IMR-90 (cell line): Measurements from ENCODE around the gene CFAP92.
A peak's percentile ranks its signal among the peaks of the same experiment; 100 is the strongest.

Source experiments
- BHLHE40 ChIP-seq: fragments of 150-350 bp; IDR thresholded peaks from 2 replicates; pipeline ENCODE4 v1.6.1; 2016; ENCODE audit warnings: mild to moderate bottlenecking, low read depth, low read length
- CEBPB ChIP-seq: IDR thresholded peaks from 2 replicates; pipeline ENCODE4 v1.6.1; 2012; ENCODE audit warnings: low read depth, low read length, improper control_type of control experiment
- CHD1 ChIP-seq: IDR thresholded peaks from 2 replicates; pipeline ENCODE4 v1.6.1; 2012; ENCODE audit warnings: low read depth, low read length, improper control_type of control experiment
- NFE2L2 ChIP-seq: fragments of 150-350 bp; IDR thresholded peaks from 2 replicates; pipeline ENCODE4 v1.6.1; 2016; ENCODE audit warnings: low read depth, mild to moderate bottlenecking, low read length
- POLR2A ChIP-seq: IDR thresholded peaks from 2 replicates; pipeline ENCODE4 v1.6.1; 2012; ENCODE audit warnings: mild to moderate bottlenecking, low read depth, low read length
- RAD21 ChIP-seq: IDR thresholded peaks from 2 replicates; pipeline ENCODE4 v1.6.1; 2012; ENCODE audit warnings: low read length, improper control_type of control experiment
- RCOR1 ChIP-seq: IDR thresholded peaks from 2 replicates; pipeline ENCODE4 v1.6.1; 2012; ENCODE audit warnings: mild to moderate bottlenecking, low read length, improper control_type of control experiment; ENCODE audit not compliant: insufficient replicate concordance
- RFX5 ChIP-seq: IDR thresholded peaks from 2 replicates; pipeline ENCODE4 v1.8.0; 2012; ENCODE audit warnings: low read depth, mild to moderate bottlenecking, low read length, moderate library complexity
- SMC3 ChIP-seq: fragments of 150-350 bp; IDR thresholded peaks from 2 replicates; pipeline ENCODE4 v1.6.1; 2016; ENCODE audit warnings: low read depth, mild to moderate bottlenecking, antibody characterized with exemption, low read length, moderate library complexity
- TF ChIP-seq, protein P1 (sequence below): conservative IDR thresholded peaks from 2 replicates; pipeline ENCODE4 v1.5.1; 2012; ENCODE audit warnings: mild to moderate bottlenecking, low read depth, low read length, improper control_type of control experiment
- TF ChIP-seq, protein P2 (sequence below): fragments of 150-350 bp; IDR thresholded peaks from 2 replicates; pipeline ENCODE4 v1.6.1; 2017; ENCODE audit warnings: mild to moderate bottlenecking, antibody characterized with exemption, low read length, low read depth
- TF ChIP-seq, protein P3 (sequence below): fragments of 150-350 bp; IDR thresholded peaks from 2 replicates; pipeline ENCODE4 v1.6.1; 2016; ENCODE audit warnings: low read depth, mild to moderate bottlenecking, low read length, moderate library complexity, borderline replicate concordance

DNA sequence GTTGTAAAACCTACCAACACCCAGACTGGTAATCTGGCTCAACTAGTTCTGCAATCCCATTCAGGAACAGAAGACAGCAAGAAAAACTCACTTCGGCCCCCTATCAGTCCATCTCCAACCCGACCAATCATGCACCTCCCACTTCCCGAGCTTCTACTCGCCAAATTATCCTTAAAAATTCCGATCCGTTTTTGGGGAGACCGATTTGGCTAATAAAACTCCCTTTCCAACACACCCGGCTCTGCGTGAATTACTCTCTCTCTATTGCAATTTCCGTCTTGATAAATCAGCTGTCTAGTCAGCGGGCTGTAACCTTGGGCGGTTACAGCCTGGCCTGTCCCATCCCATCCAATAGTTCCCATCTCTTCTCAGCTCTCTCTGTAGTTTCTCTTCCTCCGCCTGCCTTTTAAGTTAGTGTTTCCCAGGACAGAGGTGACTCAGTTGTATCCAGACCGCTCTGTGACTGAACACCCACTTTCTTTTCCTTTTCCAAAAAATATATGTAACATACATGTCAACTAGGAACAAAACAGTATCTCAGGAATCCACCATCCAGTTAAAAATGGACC, 115.2 kb downstream of the CFAP92 start:
- no peak for TF ChIP-seq RAD21
- TF ChIP-seq, protein P1, sequence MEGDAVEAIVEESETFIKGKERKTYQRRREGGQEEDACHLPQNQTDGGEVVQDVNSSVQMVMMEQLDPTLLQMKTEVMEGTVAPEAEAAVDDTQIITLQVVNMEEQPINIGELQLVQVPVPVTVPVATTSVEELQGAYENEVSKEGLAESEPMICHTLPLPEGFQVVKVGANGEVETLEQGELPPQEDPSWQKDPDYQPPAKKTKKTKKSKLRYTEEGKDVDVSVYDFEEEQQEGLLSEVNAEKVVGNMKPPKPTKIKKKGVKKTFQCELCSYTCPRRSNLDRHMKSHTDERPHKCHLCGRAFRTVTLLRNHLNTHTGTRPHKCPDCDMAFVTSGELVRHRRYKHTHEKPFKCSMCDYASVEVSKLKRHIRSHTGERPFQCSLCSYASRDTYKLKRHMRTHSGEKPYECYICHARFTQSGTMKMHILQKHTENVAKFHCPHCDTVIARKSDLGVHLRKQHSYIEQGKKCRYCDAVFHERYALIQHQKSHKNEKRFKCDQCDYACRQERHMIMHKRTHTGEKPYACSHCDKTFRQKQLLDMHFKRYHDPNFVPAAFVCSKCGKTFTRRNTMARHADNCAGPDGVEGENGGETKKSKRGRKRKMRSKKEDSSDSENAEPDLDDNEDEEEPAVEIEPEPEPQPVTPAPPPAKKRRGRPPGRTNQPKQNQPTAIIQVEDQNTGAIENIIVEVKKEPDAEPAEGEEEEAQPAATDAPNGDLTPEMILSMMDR = no peak
- 0 out of 2 replicates have a peak, but pooled peaks have one; percentile 11 for TF ChIP-seq CEBPB
- TF ChIP-seq POLR2A = peak; percentile 77; the same call in 1 of the 2 replicates
- no peak for TF ChIP-seq NFE2L2
- TF ChIP-seq SMC3 = no peak
- TF ChIP-seq, protein P2, sequence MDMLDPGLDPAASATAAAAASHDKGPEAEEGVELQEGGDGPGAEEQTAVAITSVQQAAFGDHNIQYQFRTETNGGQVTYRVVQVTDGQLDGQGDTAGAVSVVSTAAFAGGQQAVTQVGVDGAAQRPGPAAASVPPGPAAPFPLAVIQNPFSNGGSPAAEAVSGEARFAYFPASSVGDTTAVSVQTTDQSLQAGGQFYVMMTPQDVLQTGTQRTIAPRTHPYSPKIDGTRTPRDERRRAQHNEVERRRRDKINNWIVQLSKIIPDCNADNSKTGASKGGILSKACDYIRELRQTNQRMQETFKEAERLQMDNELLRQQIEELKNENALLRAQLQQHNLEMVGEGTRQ = no peak
- TF ChIP-seq BHLHE40 = no peak
- TF ChIP-seq, protein P3, sequence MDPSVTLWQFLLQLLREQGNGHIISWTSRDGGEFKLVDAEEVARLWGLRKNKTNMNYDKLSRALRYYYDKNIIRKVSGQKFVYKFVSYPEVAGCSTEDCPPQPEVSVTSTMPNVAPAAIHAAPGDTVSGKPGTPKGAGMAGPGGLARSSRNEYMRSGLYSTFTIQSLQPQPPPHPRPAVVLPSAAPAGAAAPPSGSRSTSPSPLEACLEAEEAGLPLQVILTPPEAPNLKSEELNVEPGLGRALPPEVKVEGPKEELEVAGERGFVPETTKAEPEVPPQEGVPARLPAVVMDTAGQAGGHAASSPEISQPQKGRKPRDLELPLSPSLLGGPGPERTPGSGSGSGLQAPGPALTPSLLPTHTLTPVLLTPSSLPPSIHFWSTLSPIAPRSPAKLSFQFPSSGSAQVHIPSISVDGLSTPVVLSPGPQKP = no peak
- TF ChIP-seq RCOR1 = no peak
- TF ChIP-seq RFX5 = peak; percentile 14; the same call in 1 of the 2 replicates
- no peak for TF ChIP-seq CHD1
